Kidney epithelial cell (primary cell): ENCODE results near the gene EHF. TPM values are rescaled to one million over a fixed set of nuclear protein-coding genes. Genes with fewer than 3 reads are reported as not detected.

Source experiments
- DNase-seq: peaks from one replicate; pipeline ENCODE4 v3.0.0-alpha.2; 2010; ENCODE audit warnings: low read depth
- H3K27me3 ChIP-seq: 2 replicates; pipeline ENCODE4 v1.6.0; 2011; ENCODE audit warnings: low read length; ENCODE audit not compliant: control insufficient read depth, insufficient read depth
- H3K36me3 ChIP-seq: 2 replicates; pipeline ENCODE4 v1.5.1; 2011; ENCODE audit warnings: low read length; ENCODE audit not compliant: control insufficient read depth, insufficient read depth
- H3K4me3 ChIP-seq: 2 replicates; pipeline ENCODE4 v1.5.1; 2011; ENCODE audit warnings: low read depth, mild to moderate bottlenecking, control low read depth, low read length
- total RNA-seq: library from RNA; depleted of rRNA; stranded (reverse); fragments of >200 nt; gene quantifications from 2 replicates; pipeline ENCODE4 v1.2.3, GENCODE V29; 2015
- TF ChIP-seq, protein P1 (sequence below): IDR thresholded peaks from 2 replicates; pipeline ENCODE4 v1.5.1; 2011; ENCODE audit warnings: mild to moderate bottlenecking, moderate library complexity, low read length, control low read depth, inconsistent platforms; ENCODE audit not compliant: insufficient read depth, poor library complexity, severe bottlenecking

EHF gene
- total RNA-seq, 1 donor from 2014 or later: 45.8 TPM

DNA sequence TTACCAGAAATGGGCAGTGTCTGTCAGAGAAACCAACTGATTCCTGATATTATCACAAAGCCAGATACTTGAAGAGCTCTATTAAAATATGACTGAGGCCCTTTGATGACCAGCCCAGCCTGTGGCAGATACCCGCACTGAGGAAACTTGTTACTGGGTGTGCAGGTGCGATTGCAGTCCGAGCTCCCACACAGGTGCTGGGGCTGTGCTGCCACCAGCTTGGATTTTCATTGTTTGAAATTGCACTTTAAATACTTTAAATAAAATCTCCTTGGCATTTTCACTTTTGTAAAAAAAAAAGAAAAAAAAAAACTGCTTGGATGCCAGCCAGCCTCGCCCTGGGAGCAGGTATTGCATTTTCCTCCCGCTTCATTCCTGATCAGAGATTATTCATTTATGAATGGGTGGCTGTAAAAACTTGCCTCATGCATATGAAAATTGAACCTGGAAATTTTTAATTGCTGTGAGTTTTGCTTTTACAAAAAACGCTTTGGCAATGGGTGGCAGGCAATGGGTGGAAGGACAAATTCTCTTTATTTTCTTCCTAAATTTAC lies 21.2 kb downstream of the EHF start:
- TF ChIP-seq, protein P1, sequence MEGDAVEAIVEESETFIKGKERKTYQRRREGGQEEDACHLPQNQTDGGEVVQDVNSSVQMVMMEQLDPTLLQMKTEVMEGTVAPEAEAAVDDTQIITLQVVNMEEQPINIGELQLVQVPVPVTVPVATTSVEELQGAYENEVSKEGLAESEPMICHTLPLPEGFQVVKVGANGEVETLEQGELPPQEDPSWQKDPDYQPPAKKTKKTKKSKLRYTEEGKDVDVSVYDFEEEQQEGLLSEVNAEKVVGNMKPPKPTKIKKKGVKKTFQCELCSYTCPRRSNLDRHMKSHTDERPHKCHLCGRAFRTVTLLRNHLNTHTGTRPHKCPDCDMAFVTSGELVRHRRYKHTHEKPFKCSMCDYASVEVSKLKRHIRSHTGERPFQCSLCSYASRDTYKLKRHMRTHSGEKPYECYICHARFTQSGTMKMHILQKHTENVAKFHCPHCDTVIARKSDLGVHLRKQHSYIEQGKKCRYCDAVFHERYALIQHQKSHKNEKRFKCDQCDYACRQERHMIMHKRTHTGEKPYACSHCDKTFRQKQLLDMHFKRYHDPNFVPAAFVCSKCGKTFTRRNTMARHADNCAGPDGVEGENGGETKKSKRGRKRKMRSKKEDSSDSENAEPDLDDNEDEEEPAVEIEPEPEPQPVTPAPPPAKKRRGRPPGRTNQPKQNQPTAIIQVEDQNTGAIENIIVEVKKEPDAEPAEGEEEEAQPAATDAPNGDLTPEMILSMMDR: no peak
- no peak for DNase-seq
- H3K36me3 ChIP-seq: no peaks in the 10 kb centered on the region
- H3K4me3 ChIP-seq: no peak overlapping the region
- no peaks in the 10 kb centered on the region for H3K27me3 ChIP-seq

DNA sequence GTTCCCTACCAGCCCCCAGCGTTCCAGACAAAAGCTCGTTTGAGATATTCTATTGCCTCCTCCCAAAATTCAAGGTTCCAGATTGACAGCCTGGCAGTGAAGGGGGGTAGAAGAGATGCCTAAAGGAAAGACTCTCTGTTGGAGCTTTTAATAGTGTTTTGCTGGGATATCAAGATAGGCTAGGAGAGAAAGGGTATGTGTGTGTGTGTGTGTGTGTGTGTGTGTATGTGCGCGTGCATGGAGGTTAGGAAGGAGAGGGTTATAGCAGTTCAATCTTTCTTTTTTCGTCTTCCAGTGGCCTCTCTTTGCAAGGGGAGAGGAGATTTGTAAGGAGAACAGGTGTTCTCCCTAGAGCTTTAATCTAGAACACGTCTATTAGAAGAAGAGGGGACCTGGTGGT lies 22.0 kb downstream of the EHF start:
- H3K4me3 ChIP-seq: no peak overlapping the region
- H3K27me3 ChIP-seq: no peaks in the 10 kb centered on the region
- TF ChIP-seq, protein P1: no peak
- no peak for DNase-seq
- no peaks in the 10 kb centered on the region for H3K36me3 ChIP-seq

DNA sequence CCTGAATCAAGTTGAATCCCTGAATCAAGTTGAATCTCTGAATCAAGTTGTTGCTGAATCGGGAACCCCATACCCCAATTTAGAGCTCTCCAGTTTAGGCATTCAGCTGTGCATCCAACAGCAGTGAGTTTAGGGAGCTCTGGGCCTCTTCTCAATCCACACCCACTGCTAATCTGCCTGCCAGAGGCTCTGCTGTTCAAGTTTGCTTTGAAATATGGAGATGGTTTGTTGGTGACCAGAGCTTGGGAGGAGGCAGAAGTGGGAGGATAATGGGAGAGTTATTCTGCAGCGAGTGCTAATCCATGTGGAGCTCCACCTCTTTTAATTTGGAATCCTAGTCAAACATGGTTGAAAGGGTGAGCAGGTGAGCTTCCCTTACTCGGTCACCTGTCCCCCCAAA lies 22.4 kb downstream of the EHF start:
- Histone ChIP-seq H3K27me3 (no peaks in the 10 kb centered on the region), H3K36me3 (no peaks in the 10 kb centered on the region), H3K4me3 (no peak overlapping the region)
- DNase-seq: no peak
- TF ChIP-seq, protein P1: no peak

DNA sequence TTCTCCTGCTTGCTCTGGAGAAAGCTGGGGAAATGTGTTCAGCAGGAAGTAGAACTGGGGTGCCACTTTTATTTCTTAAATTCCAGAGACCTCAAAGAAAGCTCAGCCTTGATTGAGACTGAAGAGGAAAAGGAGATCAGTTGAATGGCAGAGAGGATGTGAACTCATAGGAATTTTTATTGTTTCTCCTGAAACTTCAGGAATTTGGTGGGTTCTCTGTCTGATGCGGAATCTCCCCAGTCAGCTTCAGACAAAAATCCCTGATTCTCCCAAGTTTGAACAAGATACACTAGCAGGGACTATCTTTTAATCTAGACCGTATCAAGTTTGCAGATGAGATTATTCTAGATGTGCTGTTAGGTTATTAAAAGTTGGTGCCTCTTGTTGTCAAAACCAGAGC lies 23.0 kb downstream of the EHF start:
- DNase-seq: no peak
- TF ChIP-seq, protein P1: no peak
- Histone ChIP-seq H3K36me3 (no peaks in the 10 kb centered on the region), H3K4me3 (no peak overlapping the region), H3K27me3 (no peaks in the 10 kb centered on the region)

DNA sequence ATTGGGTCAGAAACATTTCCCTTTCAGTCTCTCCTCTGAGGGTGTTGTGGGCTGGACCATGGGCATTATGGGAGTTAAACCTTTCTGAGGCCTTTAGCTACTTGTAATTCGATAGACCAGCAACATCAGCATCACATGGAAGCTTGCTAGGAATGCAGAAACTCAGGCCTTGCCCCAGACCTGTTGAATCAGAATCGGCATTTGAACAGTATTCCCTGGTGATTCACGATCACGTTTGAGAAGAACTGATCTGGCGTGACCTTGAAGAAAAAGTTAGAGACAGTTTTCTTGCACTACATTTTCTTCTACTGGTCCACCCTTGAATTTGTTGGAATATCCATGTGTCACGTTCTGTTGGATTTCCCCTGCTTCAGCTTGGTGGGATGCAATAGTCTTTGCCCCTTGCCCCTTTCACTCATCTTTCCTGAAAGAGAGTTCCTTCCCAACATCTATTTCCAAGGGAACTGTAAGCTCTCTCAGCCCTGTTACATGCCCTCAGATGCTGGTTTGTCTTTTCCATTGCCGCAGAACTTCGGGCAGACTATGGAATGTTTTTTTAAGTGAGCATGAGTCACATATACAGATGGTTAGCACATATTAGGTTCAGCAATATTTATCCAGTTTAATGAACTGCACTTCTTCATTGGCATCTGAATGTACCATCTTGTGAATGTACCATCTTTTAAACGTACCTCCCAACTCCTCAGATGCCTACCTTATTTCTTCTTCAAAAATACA lies 23.9 kb downstream of the EHF start:
- Histone ChIP-seq H3K27me3 (no peaks in the 10 kb centered on the region), H3K36me3 (no peaks in the 10 kb centered on the region), H3K4me3 (no peak overlapping the region)
- TF ChIP-seq, protein P1: no peak
- peak; percentile 72 for DNase-seq

DNA sequence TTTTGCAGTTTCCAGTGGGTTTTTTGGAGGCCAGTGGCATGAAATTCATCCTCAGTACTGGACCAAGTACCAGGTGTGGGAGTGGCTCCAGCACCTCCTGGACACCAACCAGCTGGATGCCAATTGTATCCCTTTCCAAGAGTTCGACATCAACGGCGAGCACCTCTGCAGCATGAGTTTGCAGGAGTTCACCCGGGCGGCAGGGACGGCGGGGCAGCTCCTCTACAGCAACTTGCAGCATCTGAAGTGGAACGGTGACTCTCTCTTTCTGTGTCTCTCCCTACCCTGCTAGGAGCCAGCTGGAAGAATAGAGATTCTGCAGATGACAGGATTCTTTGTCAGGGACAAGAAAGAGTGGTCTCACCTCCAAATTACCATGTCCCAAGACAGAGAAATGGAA lies 25.5 kb downstream of the EHF start:
- TF ChIP-seq, protein P1: no peak

More for the DNA sequence above, 25.5 kb downstream of the EHF start:
- no peaks in the 10 kb centered on the region for H3K36me3 ChIP-seq
- H3K27me3 ChIP-seq: no peaks in the 10 kb centered on the region
- no peak for DNase-seq
- no peak overlapping the region for H3K4me3 ChIP-seq
